Inflammatory macrophage treated with lipopolysaccharide for 4 hours (primary cell): ENCODE measurements around the gene FGD3.
A peak's percentile ranks its signal among the peaks of the same experiment; 100 is the strongest.

ENCODE experiments used
- DNase-seq: peaks from one replicate; pipeline ENCODE4 v3.0.0-alpha.2; 2020

FGD3 gene

GRCh38 chr9:93033531-93033930 lies 86.2 kb downstream of the FGD3 start:
- peak; percentile 37 for DNase-seq

- DNase-seq = no peak
Observed at GRCh38 chr9:93035106-93035660, 87.9 kb downstream of the FGD3 start.

GRCh38 chr9:93035821-93036351 lies 88.6 kb downstream of the FGD3 start:
- no peak for DNase-seq

- DNase-seq = no peak
Observed at GRCh38 chr9:93036887-93037475, 89.7 kb downstream of the FGD3 start.

- peak; percentile 71 for DNase-seq
Observed at GRCh38 chr9:93037476-93037971, 90.2 kb downstream of the FGD3 start.

- no peak for DNase-seq
Observed at GRCh38 chr9:93038918-93039317, 91.6 kb downstream of the FGD3 start.

DNA sequence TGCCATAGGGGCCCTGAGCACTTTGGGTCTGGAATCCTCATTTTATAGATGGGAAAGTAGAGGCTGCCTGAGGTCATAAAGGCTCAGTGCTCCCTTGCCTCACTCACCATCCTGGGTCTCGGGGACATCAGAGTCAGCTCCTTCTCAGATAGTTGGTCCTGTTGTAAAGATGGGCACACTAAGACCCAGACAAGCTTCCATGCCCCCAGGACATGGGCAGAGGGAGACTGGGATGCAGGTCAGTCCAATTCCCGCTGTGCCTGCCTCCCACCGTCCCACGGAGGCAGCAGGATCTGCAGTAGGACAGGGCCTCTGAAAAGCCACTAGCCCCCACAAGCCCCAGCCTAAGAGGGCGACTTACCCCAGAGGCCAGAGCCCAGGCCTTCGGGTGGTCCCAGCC lies 92.1 kb downstream of the FGD3 start:
- DNase-seq = no peak

DNA sequence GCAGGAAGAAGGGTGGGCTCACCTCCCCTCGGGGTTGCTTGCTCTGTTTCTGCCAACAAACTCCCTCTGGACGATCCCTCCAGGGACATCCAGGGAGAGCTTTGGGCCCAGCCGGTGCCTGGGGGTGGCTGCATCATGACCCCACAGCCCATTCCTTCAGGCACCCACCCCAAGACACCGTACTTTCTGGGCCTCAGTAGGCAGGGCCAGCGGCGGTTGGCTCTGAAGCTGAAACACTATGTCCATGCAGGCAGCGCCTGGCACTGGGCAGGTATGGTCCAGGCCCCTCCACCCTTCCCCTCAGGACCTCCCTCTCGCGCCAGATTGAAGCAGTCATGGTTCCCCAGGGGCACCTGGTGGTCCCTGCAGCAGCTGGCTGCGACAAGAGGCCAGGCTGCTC lies 92.7 kb downstream of the FGD3 start:
- DNase-seq = no peak

DNA sequence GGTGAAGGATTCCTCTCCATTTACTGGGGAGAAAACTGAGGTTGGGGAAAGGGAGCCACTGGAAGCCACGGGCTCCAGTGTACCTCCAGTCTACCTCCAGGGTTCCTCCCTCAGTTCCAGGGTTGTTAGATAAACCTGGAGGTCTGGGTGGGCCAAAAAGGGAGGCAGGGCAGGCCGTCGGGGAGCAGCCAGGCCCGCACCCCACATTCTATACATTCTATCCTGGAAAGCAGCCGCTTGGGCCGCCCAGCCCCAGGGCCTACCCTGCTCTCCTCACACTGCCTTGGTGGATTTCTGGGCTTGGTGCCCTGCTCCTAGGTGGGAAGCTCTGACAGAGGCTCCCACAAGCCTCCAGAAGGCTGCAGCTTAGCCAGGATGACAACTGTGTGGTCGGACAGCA lies 93.1 kb downstream of the FGD3 start:
- DNase-seq = no peak

GRCh38 chr9:93041108-93041802 lies 93.9 kb downstream of the FGD3 start:
- no peak for DNase-seq

DNA sequence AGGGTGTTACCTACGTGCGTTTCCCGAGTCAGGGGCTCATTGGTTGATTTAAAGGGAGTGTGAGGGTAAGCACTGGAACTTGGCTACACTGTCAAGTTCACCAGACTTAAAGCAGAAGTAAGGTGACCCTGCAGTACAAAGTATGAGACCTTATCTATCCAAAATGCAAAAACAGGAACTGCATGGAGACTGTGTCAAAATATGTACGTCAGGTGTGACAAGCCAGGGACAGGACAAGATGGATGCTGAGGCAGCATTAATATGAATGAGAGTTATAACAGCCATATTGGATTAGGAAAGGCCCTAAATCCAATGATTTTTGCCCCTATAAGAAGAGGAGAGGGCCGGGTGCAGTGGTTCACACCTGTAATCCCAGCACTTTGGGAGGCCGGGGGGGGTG lies 95.8 kb downstream of the FGD3 start:
- DNase-seq = no peak

DNA sequence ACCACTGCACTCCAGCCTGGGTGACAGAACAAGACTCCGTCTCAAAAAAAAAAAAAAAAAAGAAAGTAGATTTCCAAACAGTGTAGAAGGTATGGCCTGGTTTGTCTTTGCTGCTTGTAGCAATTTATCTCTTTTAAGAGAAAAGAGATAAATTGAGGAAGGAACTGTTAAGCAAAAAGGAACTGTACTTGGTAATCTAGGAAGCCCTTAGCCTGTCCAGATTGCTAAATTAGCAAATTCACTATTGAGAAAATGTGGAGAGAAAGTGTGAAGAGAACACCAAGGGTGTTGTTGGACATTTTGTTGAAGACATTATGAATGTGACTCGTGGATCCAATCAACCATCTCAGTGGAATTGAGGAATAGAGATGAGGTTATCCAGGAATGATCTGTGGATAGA lies 98.2 kb downstream of the FGD3 start:
- DNase-seq = peak; percentile 81

DNA sequence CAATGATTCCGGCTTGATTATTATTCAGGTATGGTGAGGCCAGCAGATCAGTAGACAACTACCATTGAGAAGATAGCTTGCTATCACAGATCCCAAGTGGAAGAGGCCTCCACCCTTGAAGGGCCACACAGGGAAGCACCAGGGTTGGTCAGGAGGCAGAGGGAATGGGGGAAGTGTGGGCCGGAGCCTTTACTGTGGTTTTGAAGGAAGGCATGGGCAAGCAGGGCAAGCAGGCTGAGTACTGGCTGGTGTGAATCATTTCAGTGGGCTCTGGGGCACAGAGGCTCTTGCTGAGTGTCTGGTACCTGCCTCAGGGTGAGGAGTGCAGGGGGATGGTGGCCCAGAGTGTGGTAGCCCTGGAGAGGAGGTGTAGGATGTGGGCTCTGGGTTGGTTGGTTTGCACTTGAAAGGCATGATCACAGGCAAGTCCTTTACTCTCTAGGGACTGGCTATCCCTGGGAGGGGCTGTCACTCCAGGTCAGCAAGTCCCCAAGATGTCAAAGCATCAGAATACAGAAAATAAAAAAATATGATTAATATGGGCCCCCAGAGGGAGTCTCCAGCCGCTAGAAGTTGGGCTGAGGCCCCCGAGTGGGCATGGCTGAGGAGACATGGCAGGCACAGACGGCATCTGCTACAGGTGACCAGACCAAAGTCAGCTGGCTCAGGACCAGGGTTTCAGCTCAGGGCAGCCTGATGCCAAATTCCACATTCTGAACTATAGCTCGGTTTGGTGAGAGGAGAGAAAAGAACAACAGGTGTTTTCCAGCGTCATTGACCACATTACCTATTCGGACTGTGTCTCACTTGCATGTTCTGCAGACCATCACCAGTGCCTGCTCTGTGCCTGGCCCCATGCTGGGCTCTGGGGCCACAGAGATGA lies 101.5 kb downstream of the FGD3 start:
- DNase-seq = no peak

DNA sequence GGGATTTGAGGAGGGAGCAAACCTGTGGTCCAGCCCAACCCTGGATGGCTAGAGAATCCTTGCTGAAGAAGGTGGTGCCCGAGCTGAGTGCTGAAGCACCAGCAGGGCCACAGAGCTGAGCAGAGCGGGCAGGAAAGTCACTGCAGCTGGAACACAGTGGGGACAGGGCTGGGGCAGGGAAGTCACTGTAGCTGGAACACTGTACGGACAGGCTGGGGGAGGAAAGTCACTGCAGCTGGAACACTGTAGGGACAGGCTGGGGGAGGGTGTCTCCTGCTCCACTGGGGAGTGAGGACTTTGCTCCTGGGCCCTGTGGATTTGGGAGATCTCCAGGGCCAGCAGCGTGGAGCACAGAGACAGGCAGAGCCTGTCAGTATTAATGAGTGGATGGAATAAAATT lies 102.2 kb downstream of the FGD3 start:
- DNase-seq = no peak

- DNase-seq = no peak
Observed at GRCh38 chr9:93050231-93050630, 102.9 kb downstream of the FGD3 start.

DNA sequence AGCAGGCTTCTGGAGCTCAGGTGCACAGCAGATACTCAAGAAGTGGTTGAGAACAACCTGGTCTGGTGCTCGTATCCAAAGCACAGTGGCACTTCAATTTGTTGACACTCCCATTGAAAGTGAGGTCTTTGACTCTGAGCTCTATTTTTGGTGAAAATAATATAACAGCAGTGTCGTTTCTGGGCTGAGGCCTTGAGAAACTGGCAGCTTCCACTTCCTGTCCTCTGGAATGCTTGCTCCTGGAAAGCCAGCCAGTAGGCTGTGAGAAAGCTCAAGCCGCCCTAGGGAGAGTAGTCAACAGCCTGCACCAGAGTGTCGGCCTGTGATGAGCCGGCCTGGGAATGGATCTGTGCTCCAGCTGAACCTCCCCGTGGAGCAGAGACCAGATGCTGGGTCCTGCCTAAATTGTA lies 104.4 kb downstream of the FGD3 start:
- no peak for DNase-seq

DNA sequence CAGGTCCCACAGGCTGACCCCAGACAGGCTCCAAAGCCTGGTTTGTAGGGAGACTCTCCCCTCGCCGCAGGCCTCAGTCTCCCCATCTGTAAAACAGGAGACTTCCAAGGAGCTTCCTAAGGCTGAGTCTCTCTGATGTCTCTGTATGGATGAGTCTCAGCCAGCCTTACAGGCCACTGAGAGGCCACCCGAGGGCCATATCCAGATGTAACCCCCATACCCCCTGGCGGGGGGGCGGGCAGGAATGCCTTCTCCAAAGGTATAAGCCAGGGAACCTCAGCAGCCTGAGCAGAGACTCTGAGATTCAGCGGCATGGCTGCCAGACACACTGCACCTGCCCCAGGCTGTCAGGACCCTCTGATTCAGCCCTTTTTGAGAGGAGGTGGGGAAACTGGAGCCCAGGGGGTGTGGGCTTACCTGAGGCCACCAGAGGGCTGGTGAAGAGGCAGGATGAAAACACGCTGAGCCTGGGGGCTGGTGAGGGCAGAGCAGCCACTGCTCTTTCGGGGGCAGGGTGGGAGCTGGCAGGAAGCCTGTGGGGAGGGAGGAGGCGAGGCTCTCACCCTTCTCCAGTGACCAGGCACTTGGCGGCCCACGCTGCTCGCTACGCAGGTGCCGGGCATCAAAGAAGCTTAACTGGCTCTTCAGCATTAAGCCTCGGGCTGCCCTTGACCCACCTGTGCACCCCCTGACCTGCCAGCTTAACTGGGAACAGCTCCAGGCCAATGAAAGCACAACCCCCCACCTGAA lies 105.6 kb downstream of the FGD3 start:
- no peak for DNase-seq

- no peak for DNase-seq
Observed at GRCh38 chr9:93053781-93054331, 106.5 kb downstream of the FGD3 start.

GRCh38 chr9:93054758-93055704 lies 107.7 kb downstream of the FGD3 start:
- peak; percentile 48 for DNase-seq

DNA sequence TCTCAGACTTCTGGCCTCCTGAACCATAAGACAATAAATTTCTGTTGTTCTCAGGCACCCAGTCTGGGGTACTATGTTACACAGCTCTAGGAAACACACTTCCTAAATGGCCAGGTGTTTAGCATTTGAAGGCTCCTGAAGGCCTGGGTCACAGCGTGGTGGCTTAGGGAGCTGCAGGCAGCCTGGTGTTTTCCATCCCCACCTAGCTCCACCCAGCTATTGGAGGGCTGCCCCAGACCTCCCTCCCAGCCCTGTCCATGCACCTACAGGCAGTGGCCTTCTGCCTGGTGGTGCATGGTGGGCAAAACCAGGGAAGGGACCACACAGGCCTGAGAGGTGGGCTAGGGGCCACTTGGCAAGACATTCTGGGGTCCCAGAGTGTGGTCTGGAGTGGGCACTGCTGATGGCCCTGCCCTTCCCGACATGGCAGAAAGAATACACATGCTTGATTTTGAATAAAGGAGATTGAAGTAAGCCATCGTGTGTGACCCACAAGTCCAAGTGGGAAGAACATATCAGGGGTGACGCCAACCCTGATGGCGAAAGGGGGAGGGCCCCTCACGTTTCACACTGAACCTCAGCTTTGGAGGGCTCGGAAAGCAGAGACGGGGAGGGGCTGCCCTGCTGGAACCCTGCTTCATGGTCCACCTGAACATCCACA lies 109.8 kb downstream of the FGD3 start:
- no peak for DNase-seq
